Esophagus muscularis mucosa (tissue), 4 donors: ENCODE data around the gene SIGLEC5. TPM values are rescaled to one million over a fixed set of nuclear protein-coding genes. Genes with fewer than 3 reads are reported as not detected.
A peak's percentile ranks its signal among the peaks of the same experiment; 100 is the strongest.

Source experiments
- DNase-seq: peaks from one replicate; pipeline ENCODE4 v3.0.0-alpha.2; 2017; ENCODE audit errors: extremely low spot score
- H3K27ac ChIP-seq, 4 donors: fragments of 200-600 bp; sonication (generic); replicated peaks in 1 of 4; 1 replicate in 3 of 4; 2 replicates in 1 of 4; pipeline ENCODE4 v1.5.1; 2016 to 2019; ENCODE audit warnings: mild to moderate bottlenecking in 1 of 4
- H3K27me3 ChIP-seq, 4 donors: fragments of 200-600 bp; sonication (generic); one replicate each; pipeline versions ENCODE4 v1.5.1 to v1.6.0; 2016 to 2019
- H3K36me3 ChIP-seq, 4 donors: fragments of 200-600 bp; sonication (generic); one replicate each; pipeline ENCODE4 v1.5.1; 2016 to 2019
- H3K4me1 ChIP-seq, 4 donors: fragments of 200-600 bp; sonication (generic); one replicate each; pipeline ENCODE4 v1.5.1; 2016 to 2019
- H3K4me3 ChIP-seq, 4 donors: fragments of 200-600 bp; sonication (generic); 1 replicate in 2 of 4; 2 replicates in 2 of 4; pipeline ENCODE4 v1.5.1; 2016 to 2019; ENCODE audit warnings: mild to moderate bottlenecking in 4 of 4, moderate library complexity in 1 of 4
- H3K9me3 ChIP-seq, 4 donors: fragments of 200-600 bp; sonication (generic); 1 replicate in 3 of 4; 2 replicates in 1 of 4; pipeline ENCODE4 v1.5.1; 2016 to 2019
- CTCF ChIP-seq, 3 experiments: fragments of 200-600 bp in 2 of 3; fragments of 450-650 bp in 1 of 3; sonication (generic) in 2 of 3; IDR thresholded peaks; one replicate each; pipeline ENCODE4 v1.5.1; 2017 to 2019; ENCODE audit warnings: antibody characterized with exemption in 3 of 3, mild to moderate bottlenecking in 2 of 3, moderate library complexity in 1 of 3
- EP300 ChIP-seq: sonication (generic); formaldehyde crosslinking; IDR thresholded peaks from one replicate; pipeline ENCODE4 v1.6.1; 2017; ENCODE audit warnings: antibody characterized with exemption
- POLR2A ChIP-seq: fragments of 450-650 bp; IDR thresholded peaks from one replicate; pipeline ENCODE4 v1.6.1; 2017; ENCODE audit warnings: antibody characterized with exemption, moderate library complexity, mild to moderate bottlenecking, low read depth
- POLR2AphosphoS5 ChIP-seq, 2 donors: sonication (generic); formaldehyde crosslinking; IDR thresholded peaks; one replicate each; pipeline ENCODE4 v1.6.1; 2017; ENCODE audit warnings: antibody characterized with exemption in 2 of 2
- WGBS: methylation state at CpG from one replicate; pipeline ENCODE4 v1.1.5; 2018; 5-methylcytosine and 5-hydroxymethylcytosine counted together
- intact Hi-C: fragments of 100-400 bp; cut with DNase I; formaldehyde crosslinking; loops from one replicate; pipeline ENCODE4 v1.15.1; 2023
- total RNA-seq, 4 donors: library from RNA; depleted of rRNA; stranded (reverse); fragments of >200 nt; gene quantifications; one replicate each; pipeline versions ENCODE4 v1.1.0 to v1.2.1, GENCODE V29; 2016

Gene SIGLEC5
- total RNA-seq, 4 donors from 2014 or later = 0.52 to 2.0 (median 1.00) TPM

GRCh38 chr19:51602189-51602854 is 27.9 kb downstream of the SIGLEC5 start:
- intact Hi-C loops = loop anchor here (10.0 kb wide), 1 partner anchor 52 kb away; no protein-coding TSS in a partner anchor
- Histone ChIP-seq H3K27me3 (peaks cover 0 to 56% (median 2%) of the 10 kb centered on the region in 4 donors), H3K9me3 (no peaks in the 10 kb centered on the region)

GRCh38 chr19:51600940-51601580 is 29.1 kb downstream of the SIGLEC5 start:
- peaks cover 0 to 11% (median 0%) of the 10 kb centered on the region in 4 donors for H3K4me1 ChIP-seq
- H3K36me3 ChIP-seq = peaks cover 0 to 5% (median 0%) of the 10 kb centered on the region in 4 donors
- peak overlapping the region in 1 of 4 donors; percentile 20 for H3K4me3 ChIP-seq
- no peaks in the 10 kb centered on the region for H3K9me3 ChIP-seq
- H3K27me3 ChIP-seq = peaks cover 0 to 56% (median 2%) of the 10 kb centered on the region in 4 donors
- WGBS = 6% methylated on average over 29 of the region's 59 CpGs
- DNase-seq = peak; percentile 37
- no peak overlapping the region for H3K27ac ChIP-seq
- intact Hi-C loops = loop anchor here (10.0 kb wide), 1 partner anchor 54 kb away; no protein-coding TSS in a partner anchor
- TF ChIP-seq CTCF (IDR thresholded peaks at IDR 0.05) = no peak
- TF ChIP-seq EP300 = no peak
- no peak for TF ChIP-seq POLR2A
- TF ChIP-seq POLR2AphosphoS5 (IDR thresholded peaks at IDR 0.05) = no peak

More at GRCh38 chr19:51602189-51602854, 27.9 kb downstream of the SIGLEC5 start:
- Histone ChIP-seq H3K36me3 (peaks cover 0 to 5% (median 0%) of the 10 kb centered on the region in 4 donors), H3K27ac (no peak overlapping the region), H3K4me1 (peaks cover 0 to 11% (median 0%) of the 10 kb centered on the region in 4 donors), H3K4me3 (no peak overlapping the region)
- WGBS = 88% methylated on average over 20 of the region's 20 CpGs
- peak; percentile 57 for DNase-seq
- no peak for TF ChIP-seq CTCF (IDR thresholded peaks at IDR 0.05)
- no peak for TF ChIP-seq EP300
- TF ChIP-seq POLR2AphosphoS5 (IDR thresholded peaks at IDR 0.05) = no peak
- TF ChIP-seq POLR2A = no peak

- H3K9me3 ChIP-seq = no peaks in the 10 kb centered on the region
- intact Hi-C loops = loop anchor here (5.0 kb wide), 1 partner anchor 492 kb away; the partner anchor contains the start of gene CTU1
- no peak overlapping the region for H3K4me3 ChIP-seq
- H3K27ac ChIP-seq = no peak overlapping the region
- WGBS = 95% methylated on average over 10 of the region's 10 CpGs
- H3K4me1 ChIP-seq = peaks cover 6 to 20% (median 7%) of the 10 kb centered on the region in 4 donors
- H3K27me3 ChIP-seq = peaks cover 0 to 56% (median 2%) of the 10 kb centered on the region in 4 donors
- no peak for TF ChIP-seq POLR2A
- no peak for TF ChIP-seq EP300
- TF ChIP-seq POLR2AphosphoS5 (IDR thresholded peaks at IDR 0.05) = no peak
- H3K36me3 ChIP-seq = peaks cover 0 to 5% (median 0%) of the 10 kb centered on the region in 4 donors
- peak; percentile 12 for DNase-seq
These were observed 31.1 kb downstream of the SIGLEC5 start for GRCh38 chr19:51599084-51599483.

GRCh38 chr19:51598159-51598915 is 31.9 kb downstream of the SIGLEC5 start:
- Histone ChIP-seq H3K27me3 (peaks cover 0 to 56% (median 2%) of the 10 kb centered on the region in 4 donors), H3K4me1 (peaks cover 11 to 27% (median 14%) of the 10 kb centered on the region in 4 donors), H3K27ac (no peak overlapping the region), H3K36me3 (peaks cover 0 to 5% (median 0%) of the 10 kb centered on the region in 4 donors), H3K4me3 (no peak overlapping the region), H3K9me3 (no peaks in the 10 kb centered on the region)
- 96% methylated on average over 29 of the region's 31 CpGs for WGBS
- peak; percentile 57 for DNase-seq
- TF ChIP-seq EP300 (no peak), CTCF (IDR thresholded peaks at IDR 0.05) (no peak), POLR2AphosphoS5 (IDR thresholded peaks at IDR 0.05) (no peak), POLR2A (no peak)
- intact Hi-C loops = loop anchor here (5.0 kb wide), 1 partner anchor 491 kb away; the partner anchor contains the start of gene CTU1
